GM12878 (cell line): ENCODE measurements around the gene MIA3. TPM values are rescaled to one million over a fixed set of nuclear protein-coding genes. Genes with fewer than 3 reads are reported as not detected.
A peak's percentile ranks its signal among the peaks of the same experiment; 100 is the strongest.

ENCODE experiments used
- ATF3 ChIP-seq: IDR thresholded peaks from 2 replicates; pipeline ENCODE4 v1.6.1; 2011; ENCODE audit warnings: low read depth, mild to moderate bottlenecking, low read length, moderate library complexity, borderline replicate concordance; ENCODE audit errors: extremely low read depth
- BCL11A ChIP-seq: IDR thresholded peaks from 2 replicates; pipeline ENCODE4 v1.6.1; 2011; ENCODE audit warnings: low read depth, low read length
- CHD2 ChIP-seq: IDR thresholded peaks from 2 replicates; pipeline ENCODE4 v1.6.1; 2011; ENCODE audit warnings: low read depth, low read length, improper control_type of control experiment, borderline replicate concordance
- CUX1 ChIP-seq: IDR thresholded peaks from 2 replicates; pipeline ENCODE4 v1.6.1; 2012; ENCODE audit warnings: improper control_type of control experiment, low read depth, low read length; ENCODE audit not compliant: insufficient replicate concordance
- DPF2 ChIP-seq: fragments of 450-650 bp; IDR thresholded peaks from 2 replicates; pipeline ENCODE4 v1.6.1; 2017; ENCODE audit warnings: mild to moderate bottlenecking
- EP300 ChIP-seq, 2 experiments: fragments of 150-350 bp in 1 of 2; IDR thresholded peaks; 2 replicates each; pipeline ENCODE4 v1.6.1; 2011 to 2012; ENCODE audit warnings: low read depth in 2 of 2, low read length in 2 of 2, borderline replicate concordance in 1 of 2, improper control_type of control experiment in 1 of 2, inconsistent platforms in 1 of 2; ENCODE audit not compliant: control insufficient read depth in 1 of 2
- FOXK2 ChIP-seq: fragments of 450-650 bp; IDR thresholded peaks from 2 replicates; pipeline ENCODE4 v1.6.1; 2017; ENCODE audit warnings: mild to moderate bottlenecking, moderate library complexity
- HCFC1 ChIP-seq: fragments of 150-350 bp; IDR thresholded peaks from 2 replicates; pipeline ENCODE4 v1.6.1; 2014; ENCODE audit warnings: low read length
- IKZF1 ChIP-seq: fragments of 450-650 bp; conservative IDR thresholded peaks from 2 replicates; pipeline ENCODE4 v1.6.1; 2017; ENCODE audit warnings: antibody characterized with exemption, mild to moderate bottlenecking
- NFXL1 ChIP-seq: fragments of 450-650 bp; IDR thresholded peaks from 2 replicates; pipeline ENCODE4 v1.6.1; 2017; ENCODE audit warnings: antibody characterized with exemption, mild to moderate bottlenecking, borderline replicate concordance
- POLR2A ChIP-seq: IDR thresholded peaks from 2 replicates; pipeline ENCODE4 v1.6.1; 2011; ENCODE audit warnings: low read depth, mild to moderate bottlenecking, low read length
- RAD21 ChIP-seq: IDR thresholded peaks from 2 replicates; pipeline ENCODE4 v1.6.1; 2011; ENCODE audit warnings: mild to moderate bottlenecking, low read depth, low read length, moderate library complexity; ENCODE audit not compliant: insufficient read depth
- RAD51 ChIP-seq: fragments of 450-650 bp; IDR thresholded peaks from 2 replicates; pipeline ENCODE4 v1.6.1; 2016; ENCODE audit warnings: moderate library complexity, mild to moderate bottlenecking, inconsistent platforms
- RB1 ChIP-seq: fragments of 450-650 bp; formaldehyde crosslinking; IDR thresholded peaks from 2 replicates; pipeline ENCODE4 v1.6.1; 2017; ENCODE audit warnings: mild to moderate bottlenecking, borderline replicate concordance
- RUNX3 ChIP-seq: IDR thresholded peaks from 2 replicates; pipeline ENCODE4 v1.6.1; 2012; ENCODE audit warnings: low read length, inconsistent platforms
- SREBF2 ChIP-seq: IDR thresholded peaks from 2 replicates; pipeline ENCODE4 v1.6.1; 2012; ENCODE audit warnings: mild to moderate bottlenecking, low read length
- SRF ChIP-seq, 2 experiments: IDR thresholded peaks; 2 replicates each; pipeline ENCODE4 v1.6.1; 2011; ENCODE audit warnings: low read depth in 2 of 2, low read length in 2 of 2, mild to moderate bottlenecking in 1 of 2, moderate library complexity in 1 of 2
- TAF1 ChIP-seq: IDR thresholded peaks from 2 replicates; pipeline ENCODE4 v1.6.1; 2011; ENCODE audit warnings: mild to moderate bottlenecking, low read depth, low read length, borderline replicate concordance
- TCF3 ChIP-seq: IDR thresholded peaks from 2 replicates; pipeline ENCODE4 v1.6.1; 2012; ENCODE audit warnings: low read depth, mild to moderate bottlenecking, low read length, borderline replicate concordance; ENCODE audit not compliant: insufficient read depth
- ZBTB11 ChIP-seq: fragments of 450-650 bp; formaldehyde crosslinking; IDR thresholded peaks from 2 replicates; pipeline ENCODE4 v1.5.0; 2022; ENCODE audit warnings: mild to moderate bottlenecking, missing genetic modification characterization
- ZNF274 ChIP-seq: IDR thresholded peaks from one replicate; pipeline ENCODE4 v1.8.0; 2011; ENCODE audit not compliant: insufficient read length, insufficient read depth
- ZSCAN29 ChIP-seq: fragments of 450-650 bp; IDR thresholded peaks from 2 replicates; pipeline ENCODE4 v1.6.1; 2017; ENCODE audit warnings: mild to moderate bottlenecking, moderate library complexity
- polyA plus RNA-seq, 11 experiments: library from polyadenylated mRNA; depleted of rRNA in 4 of 11; unstranded in 6 of 11; stranded (reverse) in 5 of 11; fragments of >200 nt; fragmentation: Nextera tagmentation in 4 of 11; fragmentation: Illumina TruSeq in 1 of 11; extraction: Ambion mirVana in 4 of 11; extraction: Trizol in 1 of 11; gene quantifications; 1 replicate in 1 of 11; 2 replicates in 10 of 11; pipeline versions ENCODE4 v1.2.1 to v1.2.3, GENCODE V29; 2011 to 2016; ENCODE audit warnings: inconsistent platforms in 2 of 11, missing spikeins in 2 of 11, low read depth in 1 of 11
- total RNA-seq, 4 experiments: library from RNA; depleted of rRNA in 3 of 4; stranded (reverse); fragments of >200 nt in 3 of 4; fragmentation: Illumina TruSeq in 1 of 4; extraction: Trizol in 1 of 4; gene quantifications; 2 replicates each; pipeline versions ENCODE4 v1.2.1 to v1.2.3, GENCODE V29; 2013 to 2021

The MIA3 gene
- total and polyA plus RNA-seq, 10 of the 15 experiments (the other 5 are each of a cell fraction or from before 2014, with no cell fraction given) = 12.9 to 50.8 (median 30.3) TPM

DNA sequence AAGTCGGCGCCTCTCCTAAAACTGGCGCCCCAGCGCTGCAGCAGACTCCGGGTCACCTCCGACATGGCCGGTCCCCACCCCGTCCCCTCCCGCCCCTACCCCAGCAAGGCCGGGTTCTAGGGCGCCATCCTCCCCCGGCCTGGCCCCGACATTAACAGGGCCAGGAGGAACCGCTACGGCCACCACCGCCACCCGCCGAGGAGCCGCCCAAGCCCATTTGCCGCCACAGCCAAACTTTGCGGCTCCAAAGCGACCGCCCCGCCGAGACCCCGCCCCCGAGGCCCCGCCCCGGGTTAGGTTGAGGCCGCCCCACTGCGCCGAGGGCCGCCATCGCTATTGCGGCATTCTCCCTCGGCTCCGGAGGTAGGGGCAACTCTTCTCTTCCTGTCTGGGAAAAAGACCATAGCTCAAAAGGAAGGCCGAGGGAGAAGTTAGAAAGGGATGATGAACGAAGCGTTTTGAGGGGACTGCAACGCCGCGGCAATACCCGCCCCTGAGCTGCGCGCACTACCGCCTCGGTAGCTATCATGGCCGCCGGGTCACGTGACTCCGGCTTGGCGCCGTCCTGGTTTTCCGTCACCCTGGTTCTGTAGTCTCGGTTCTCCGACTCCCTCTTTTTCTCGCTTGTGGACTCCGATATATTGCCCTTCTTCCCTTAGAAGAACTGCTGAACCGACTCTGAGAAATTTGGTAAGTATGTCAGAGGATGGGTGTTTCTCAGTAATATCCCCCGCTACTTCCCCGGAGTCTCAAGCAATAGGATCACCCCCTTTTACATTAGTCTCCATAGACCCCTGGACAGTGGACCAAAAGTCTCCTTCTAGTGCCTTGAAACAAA, 94.6 kb downstream of the MIA3 start, which contains the start of the genes AIDA and BROX (continued):
- no peak for TF ChIP-seq EP300 (IDR thresholded peaks at IDR 0.05; ENCODE audit: borderline replicate concordance in 1 of 2, control insufficient read depth in 1 of 2, low read depth in 2 of 2, low read length in 2 of 2)
- TF ChIP-seq ATF3 = peak; percentile 80; the same call in 1 of the 2 replicates
- peak; percentile 66 for TF ChIP-seq ZBTB11 (CRISPR knock-in tag)
- TF ChIP-seq FOXK2 = peak; percentile 10; the same call in 1 of the 2 replicates
- TF ChIP-seq ZNF274 = no peak
- peak; percentile 99 for TF ChIP-seq RAD51
- no peak; the same call in 1 of the 2 replicates for TF ChIP-seq TCF3
- no peak for TF ChIP-seq NFXL1
- TF ChIP-seq POLR2A = peak; percentile 64
- peak; percentile 15; the same call in 1 of the 2 replicates for TF ChIP-seq DPF2
- no peak for TF ChIP-seq SREBF2
- TF ChIP-seq RAD21 = no peak
- peak; percentile 86 for TF ChIP-seq HCFC1
- TF ChIP-seq CHD2 = no peak
- no peak; the same call in 1 of the 2 replicates for TF ChIP-seq RUNX3
- TF ChIP-seq ZSCAN29 = no peak
- peak; percentile 82 for TF ChIP-seq IKZF1
- peak; percentile 33; the same call in 1 of the 2 replicates for TF ChIP-seq TAF1
- TF ChIP-seq BCL11A = no peak
- TF ChIP-seq CUX1 = no peak
- peak; percentile 79; the same call in 1 of the 2 replicates for TF ChIP-seq RB1
- peak in 1 of 2 experiments; percentile 62; a peak in 1 of 4 replicates for TF ChIP-seq SRF (IDR thresholded peaks at IDR 0.05; ENCODE audit: low read depth in 2 of 2, low read length in 2 of 2)
